ENCODE results near the gene KMT2E.

DNA sequence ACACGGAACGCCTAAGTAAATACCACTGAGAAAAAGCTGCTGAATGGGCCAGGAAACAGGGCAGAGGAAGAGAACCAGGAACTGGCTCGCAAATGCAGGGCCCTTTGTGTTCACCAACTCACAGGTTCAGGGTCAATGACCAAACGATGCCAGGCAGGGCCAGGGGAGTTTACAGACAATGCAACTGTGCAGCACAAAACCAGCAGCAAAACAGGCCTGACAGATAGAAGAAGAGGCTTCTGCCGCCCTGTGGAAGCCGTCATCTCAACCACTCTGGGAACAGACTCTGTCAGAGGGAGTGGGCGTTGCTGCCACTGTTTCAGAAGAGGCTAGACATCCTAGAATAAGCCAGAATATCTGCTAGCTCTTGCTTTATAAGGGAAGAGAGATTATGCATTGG lies 117.9 kb downstream of the KMT2E start:
- TF ChIP-seq EZH2 (IDR thresholded peaks at IDR 0.05; ENCODE audit: low read depth): no peak
- TF ChIP-seq, protein P1, sequence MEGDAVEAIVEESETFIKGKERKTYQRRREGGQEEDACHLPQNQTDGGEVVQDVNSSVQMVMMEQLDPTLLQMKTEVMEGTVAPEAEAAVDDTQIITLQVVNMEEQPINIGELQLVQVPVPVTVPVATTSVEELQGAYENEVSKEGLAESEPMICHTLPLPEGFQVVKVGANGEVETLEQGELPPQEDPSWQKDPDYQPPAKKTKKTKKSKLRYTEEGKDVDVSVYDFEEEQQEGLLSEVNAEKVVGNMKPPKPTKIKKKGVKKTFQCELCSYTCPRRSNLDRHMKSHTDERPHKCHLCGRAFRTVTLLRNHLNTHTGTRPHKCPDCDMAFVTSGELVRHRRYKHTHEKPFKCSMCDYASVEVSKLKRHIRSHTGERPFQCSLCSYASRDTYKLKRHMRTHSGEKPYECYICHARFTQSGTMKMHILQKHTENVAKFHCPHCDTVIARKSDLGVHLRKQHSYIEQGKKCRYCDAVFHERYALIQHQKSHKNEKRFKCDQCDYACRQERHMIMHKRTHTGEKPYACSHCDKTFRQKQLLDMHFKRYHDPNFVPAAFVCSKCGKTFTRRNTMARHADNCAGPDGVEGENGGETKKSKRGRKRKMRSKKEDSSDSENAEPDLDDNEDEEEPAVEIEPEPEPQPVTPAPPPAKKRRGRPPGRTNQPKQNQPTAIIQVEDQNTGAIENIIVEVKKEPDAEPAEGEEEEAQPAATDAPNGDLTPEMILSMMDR (conservative IDR thresholded peaks at IDR 0.05): no peak

All from PC-9 (cell line).